NCI-H1436 treated with DMSO at 0.1 percent for 48 hours (cell line): ENCODE data around the gene GSTT4.
"Not testable (repeated sequence)": the region's sequence is repeated elsewhere in the genome, so short reads cannot be mapped to it uniquely, and the experiment has no call there.

Experiments
- DNase-seq: peaks from one replicate; lab custom pipeline; 2025; lab: John Stamatoyannopoulos, UW

Gene GSTT4

GRCh38 chr22:23952794-23953405 lies 52.4 kb downstream of the GSTT4 start:
- DNase-seq, result not testable (repeated sequence)

DNA sequence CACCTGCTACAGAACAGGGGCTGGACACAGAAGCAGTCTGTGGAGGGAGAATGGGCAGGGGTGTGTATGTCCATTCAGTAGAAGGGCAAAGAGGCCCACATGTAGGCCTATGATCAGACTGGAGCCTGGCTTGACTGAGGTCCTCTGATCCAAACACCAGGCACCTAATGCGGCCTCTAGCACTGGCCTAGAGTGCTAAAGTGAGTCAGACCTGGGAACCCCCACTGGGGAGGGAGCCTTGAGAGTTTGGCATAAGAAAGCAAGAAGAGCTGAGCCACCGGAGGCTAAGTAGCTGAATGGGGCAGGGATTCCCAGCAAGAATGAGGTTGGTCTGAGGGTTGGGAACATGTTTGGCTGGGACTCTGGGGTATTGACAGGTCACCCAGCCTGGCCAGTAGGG lies 53.9 kb downstream of the GSTT4 start:
- DNase-seq, result not testable (repeated sequence)

DNA sequence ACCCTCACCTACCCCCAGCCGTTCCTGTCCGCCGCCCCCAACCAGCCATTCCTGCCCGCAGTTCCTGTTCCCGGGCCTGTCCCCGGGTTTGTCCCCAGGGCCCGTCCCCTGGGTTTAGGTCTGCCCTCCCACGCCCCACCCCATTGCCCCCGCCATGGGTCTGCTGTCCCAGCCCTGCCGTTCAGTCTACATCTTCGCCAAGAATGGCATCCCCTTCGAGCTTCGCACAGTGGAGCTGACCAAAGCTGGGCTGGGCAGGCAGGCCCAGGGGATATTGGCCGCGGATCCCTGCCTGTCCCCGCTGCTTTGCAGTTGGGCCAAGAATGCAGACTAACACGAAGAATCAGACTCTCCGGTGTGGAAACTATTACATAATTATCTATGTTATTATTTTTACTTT lies 55.5 kb downstream of the GSTT4 start:
- DNase-seq, result not testable (repeated sequence)
